Suppressor macrophage (primary cell): ENCODE data around the gene GPR142.

Experiments
- DNase-seq, 4 experiments: peaks; one replicate each; pipeline ENCODE4 v3.0.0-alpha.2; 2020 to 2022
- total RNA-seq, 17 experiments: gene quantifications; one replicate each; lab custom pipeline; 2026; ENCODE audit warnings: mixed read lengths in 6 of 17, inconsistent platforms in 3 of 17; lab: John Stamatoyannopoulos, UW

The GPR142 gene, protein sequence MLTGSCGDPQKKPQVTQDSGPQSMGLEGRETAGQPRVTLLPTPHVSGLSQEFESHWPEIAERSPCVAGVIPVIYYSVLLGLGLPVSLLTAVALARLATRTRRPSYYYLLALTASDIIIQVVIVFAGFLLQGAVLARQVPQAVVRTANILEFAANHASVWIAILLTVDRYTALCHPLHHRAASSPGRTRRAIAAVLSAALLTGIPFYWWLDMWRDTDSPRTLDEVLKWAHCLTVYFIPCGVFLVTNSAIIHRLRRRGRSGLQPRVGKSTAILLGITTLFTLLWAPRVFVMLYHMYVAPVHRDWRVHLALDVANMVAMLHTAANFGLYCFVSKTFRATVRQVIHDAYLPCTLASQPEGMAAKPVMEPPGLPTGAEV
- 0 to 1.4 (median 0) reads per million in 17 experiments for total RNA-seq

DNA sequence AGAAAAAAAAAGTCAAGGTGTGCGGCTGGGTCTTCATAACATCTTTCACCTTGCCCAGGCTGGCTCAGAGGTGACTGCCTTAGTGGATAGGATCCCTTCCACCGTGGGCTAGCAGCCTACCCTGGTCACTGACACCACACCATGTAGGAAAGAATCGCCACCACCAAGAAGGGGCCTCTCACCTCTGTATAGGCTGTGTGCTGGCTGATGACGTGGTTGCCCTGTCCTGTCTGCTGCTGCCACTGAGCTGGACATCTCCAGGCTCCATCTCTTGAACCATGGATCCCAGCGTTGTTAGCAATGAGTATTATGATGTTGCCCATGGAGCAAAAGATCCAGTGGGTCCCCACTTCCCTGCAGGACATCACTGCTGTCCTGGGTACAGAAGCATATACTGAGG, at the start of gene GPR142:
Gene GPR142 (plus strand): TSS at position 301 of the 400 bp plus-strand sequence. CDS start 2,035 bp downstream, outside the sequence.
- no peak for DNase-seq

DNA sequence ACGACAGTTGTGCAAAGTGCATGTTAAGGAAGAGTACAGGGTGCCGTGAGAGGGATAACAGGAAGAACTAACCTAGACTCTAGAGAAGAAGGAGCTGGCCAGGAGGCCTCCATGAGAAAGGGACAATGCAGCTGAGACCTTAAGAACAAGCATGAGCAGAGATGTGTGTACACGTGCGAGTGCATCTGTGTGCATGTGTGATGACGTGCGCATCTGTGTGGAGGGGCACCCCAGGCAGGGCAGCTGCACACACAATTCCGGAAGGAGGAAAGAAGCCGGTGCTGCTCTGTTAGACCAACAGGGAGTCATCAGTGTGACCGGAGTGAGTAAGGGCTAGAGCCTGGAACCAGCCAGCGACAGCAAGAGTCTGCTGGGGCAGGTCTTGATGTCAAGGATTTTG, 48.9 kb upstream of the GPR142 start:
- no peak for DNase-seq

DNA sequence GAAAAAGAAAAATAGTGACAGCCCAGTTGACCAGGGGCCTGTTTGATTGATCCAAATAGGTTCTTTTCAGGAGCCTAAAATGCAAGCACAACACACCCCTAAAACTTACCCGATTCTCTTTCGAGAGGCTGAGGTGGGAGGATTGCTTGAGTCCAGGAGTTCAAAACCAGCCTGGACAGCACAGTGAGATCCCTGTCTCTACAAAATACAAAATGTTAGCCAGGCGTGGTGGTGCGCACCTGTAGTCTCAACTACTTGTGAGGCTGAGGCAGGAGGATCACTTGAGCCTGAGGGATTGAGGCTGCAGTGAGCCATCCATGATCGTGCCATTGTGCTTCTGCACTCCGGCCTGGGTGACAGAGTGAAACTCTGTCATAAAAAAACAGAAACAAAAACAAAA, 42.8 kb upstream of the GPR142 start:
- no peak for DNase-seq

DNA sequence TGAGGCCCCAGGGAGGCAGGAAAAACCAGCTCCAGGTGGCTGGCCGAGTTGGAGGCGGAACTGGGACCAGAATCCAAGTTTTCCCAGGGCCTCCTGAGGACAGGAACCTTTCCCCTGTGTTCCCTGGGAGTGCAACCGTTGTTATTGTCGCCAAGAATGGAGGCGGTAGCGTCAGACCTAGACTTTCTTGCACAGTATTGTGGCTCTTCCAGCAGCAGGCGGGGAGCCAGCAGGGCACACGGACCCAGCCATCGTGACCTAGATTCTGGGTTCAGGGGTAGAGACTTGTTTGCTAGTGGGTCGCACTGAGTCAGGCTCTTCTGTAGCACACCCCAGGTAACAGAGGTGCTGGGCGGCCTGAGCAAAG, 41.9 kb upstream of the GPR142 start:
- DNase-seq: no peak

DNA sequence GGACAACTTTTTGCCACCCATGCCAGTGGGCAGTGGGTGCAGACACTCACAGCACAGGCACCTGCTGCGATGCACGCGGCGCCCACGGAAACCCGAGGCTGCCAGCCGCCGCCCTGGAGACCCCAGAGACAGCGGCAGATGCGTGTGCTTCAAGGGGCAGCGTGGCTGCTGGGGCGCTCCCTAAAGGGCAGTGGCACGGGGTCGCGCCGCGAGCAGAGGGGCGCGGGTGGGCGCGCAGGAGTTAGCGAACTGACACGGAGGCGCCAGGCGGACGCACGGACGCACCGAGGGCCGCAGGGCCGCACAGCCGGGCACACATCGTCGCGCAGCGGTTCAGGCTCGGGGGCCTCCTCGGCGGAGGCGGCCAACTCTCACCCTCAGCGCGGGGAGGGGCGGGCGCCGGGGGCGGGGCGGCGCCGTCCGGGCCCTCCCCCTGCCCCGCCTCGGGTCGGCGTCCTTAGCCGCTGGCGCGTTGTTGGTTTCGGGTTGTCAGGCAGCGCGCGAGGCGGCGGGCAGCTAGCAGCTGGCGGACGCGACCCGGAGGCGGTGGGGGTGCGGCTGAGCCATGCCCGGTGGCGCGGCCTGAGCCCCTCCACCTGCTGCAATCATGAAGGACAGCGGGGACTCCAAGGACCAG, 41.4 kb upstream of the GPR142 start, which contains the start of gene KIF19:
Gene KIF19 (plus strand): TSS at position 484 of the 637 bp plus-strand sequence. CDS start 124 bp downstream, at position 608.
- peak; percentile 24 to 66 (median 47) for DNase-seq

DNA sequence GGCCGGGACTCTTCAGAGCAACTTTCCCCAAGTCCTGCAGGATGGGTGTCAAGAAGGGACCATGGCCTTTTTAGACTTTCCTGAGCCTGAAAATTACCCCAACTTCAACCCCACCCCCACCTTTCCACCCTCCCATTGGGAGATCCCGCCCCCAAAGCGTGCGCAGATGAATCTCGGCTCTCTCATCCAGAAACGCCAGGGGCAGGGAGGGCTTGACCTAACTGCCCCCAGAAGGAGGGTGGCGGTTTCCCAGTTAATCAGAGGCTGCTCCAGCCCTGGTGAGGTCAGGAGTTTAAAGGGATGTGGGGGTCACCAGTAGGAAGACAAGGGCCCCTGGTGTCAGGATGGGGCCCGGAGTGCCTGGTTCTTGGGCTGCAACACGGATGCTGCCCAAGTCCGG, 40.8 kb upstream of the GPR142 start:
- DNase-seq: no peak

DNA sequence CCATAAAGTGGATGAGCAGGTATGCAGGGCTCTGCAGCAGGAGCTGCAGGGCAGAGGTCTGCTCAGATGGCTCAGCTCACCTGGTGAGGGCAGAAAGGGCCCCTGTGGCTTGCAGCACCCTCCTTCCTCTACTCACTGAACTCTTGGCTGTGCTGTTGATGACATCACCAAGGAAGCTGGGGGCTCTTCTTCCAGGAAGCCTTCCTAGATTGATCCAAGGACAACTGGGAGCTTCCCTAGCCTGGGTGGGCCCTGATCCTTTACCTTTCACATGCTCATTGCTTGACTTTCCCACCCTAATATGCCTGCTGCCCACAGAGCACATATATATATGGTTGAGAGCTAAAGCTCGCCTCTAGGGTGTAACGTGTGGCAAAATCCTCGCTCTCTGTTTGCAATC, 38.8 kb upstream of the GPR142 start:
- no peak for DNase-seq

DNA sequence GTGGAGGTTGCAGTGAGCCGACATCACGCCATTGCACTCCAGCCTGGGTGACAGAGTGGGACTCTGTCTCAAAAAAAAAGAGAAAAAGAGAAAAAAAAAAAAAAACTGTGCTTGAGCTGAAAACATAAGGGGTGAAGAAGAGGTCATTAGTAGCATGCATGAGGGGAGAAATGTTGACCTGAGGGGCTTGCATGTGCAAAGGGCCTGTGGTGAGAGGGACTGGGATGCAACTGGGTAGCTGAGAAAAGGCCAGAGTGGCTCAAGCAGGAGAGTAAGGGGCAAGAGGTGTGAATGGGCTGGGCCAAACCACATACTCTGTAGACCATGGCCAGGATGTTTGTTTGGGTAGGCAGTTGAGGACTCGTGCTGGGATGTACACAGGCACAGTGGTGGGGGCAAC, 37.9 kb upstream of the GPR142 start:
- DNase-seq: no peak

DNA sequence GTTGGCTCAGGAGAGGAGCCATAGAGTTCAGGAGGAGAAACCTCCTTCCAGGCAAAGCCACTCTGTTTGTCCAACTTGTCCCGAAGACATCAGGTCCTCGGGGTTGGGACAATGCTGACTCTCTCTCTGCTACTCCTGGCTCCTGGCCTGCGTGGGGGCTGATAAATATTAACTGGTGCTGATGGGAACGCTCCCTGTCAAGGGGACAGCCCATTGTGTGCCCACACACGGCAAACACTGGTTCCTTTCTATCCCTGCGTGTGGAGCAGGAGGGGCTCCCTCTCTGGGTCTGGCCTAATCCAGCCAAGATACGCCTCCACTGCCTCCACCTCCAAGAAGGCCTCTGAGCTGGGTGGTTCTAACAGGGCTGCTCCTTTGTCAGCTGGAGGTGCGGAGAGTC, 36.9 kb upstream of the GPR142 start:
- DNase-seq: no peak

DNA sequence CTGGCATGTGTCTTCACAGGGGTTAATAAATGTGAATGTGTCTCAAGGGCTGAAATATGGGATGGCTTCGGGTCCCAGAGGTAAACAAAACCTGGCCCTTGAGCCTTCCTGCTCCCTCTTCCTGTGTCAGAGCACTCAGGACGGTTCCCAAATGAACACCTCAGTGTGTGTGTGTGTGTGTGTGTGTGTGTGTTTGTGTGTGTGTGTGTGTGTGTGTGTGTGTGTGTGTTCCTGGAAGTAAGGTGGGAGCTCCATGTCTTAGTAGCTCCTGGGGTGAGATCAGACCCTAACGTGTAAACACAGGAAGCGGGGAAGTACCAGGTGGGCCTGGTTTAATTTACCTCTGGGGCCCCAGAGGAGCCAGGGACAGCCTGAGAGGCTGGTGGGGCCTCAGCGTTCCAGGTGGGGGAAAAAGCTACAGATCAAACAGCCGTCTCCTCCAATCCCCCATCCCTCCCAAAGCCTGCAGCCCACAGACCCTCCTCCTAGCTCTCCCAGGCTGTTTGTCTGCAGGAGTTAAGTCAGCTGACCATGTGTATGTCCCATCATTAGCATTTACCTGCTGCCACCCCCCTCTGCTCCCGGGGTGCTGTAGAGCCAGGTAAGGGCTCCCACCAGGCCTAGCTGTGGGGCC, 35.2 kb upstream of the GPR142 start:
- DNase-seq: no peak

DNA sequence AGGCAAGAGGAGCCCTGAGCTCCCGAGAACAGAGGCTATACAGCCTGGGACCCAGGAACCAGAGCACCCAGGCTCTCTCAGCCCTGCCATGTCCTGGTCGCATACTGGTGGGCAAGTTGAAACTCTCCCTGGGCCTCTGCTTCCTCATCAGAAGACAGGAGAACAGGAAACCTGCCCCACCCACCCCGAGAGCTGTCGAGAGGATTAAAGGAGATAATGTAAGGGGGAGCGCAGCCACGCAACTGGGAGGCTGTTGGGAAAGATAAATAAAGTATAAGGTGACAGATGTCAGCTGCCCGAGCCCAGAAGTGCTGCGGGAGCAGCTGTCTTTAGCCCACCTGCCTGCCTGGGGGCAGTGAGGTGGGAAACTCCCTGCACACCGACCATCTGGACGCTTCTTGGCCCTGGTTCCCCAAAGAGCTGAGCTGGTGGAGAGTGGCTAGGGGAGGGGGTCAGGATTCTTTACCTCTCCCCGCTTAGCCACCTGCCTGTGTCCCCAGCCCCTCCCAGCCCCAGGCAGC, 34.5 kb upstream of the GPR142 start:
- no peak for DNase-seq

DNA sequence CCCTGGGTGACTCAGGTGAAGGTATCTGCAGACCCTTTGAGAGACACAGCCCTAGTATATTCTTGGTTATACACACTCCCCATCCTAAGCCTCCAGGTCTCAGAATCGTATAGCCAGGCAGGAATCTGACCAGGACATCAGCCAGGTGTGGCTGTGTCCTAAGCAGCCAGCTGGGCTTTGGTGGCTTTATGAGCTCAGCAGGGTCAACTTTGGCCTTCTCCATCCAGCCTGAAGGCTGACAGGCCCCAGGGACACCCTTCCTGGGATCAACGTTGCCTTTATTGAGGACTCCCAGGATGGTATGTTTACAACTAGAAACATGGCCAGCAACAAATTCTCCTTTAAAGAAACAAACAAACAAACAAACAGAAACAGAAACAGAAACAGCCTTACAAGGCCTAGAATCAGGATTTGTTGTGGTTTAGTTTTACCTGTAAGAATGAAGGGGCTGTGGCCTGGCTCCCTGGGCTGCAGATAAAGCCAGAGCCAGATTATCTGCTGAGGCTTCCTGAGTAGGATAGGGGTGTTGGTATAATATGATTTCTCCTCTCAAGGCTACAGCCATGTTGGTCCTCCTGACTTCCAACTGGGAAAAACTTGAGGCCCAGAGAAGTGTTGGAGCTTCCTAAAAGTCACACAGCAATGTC, 32.8 kb upstream of the GPR142 start:
- DNase-seq: no peak

DNA sequence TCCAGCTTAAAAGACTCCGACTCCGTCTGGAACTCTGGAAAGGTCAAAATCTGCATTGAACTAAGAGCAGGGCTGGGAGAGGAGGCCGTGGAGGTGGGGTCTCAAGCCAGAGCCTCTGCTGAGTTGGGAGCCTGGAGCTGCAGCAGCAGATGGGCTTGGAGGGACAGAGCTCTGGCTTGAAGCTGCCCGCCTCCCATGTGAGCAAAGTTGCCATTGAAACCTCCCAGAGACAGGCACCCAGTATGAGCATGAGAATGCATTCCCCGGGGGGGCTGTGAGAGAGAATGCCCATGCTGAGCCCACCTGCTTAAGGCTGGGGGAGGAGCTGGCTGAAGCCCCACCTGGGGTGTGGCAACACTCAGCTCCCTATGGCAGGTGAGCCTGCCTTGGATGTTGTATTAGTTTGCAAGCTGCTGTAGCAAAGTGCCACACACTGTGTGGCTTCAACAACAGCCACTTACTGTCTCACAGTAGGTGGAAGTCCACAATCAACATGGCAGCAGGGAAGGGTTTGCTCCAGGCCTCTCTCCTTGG, 31.7 kb upstream of the GPR142 start:
- DNase-seq: no peak

DNA sequence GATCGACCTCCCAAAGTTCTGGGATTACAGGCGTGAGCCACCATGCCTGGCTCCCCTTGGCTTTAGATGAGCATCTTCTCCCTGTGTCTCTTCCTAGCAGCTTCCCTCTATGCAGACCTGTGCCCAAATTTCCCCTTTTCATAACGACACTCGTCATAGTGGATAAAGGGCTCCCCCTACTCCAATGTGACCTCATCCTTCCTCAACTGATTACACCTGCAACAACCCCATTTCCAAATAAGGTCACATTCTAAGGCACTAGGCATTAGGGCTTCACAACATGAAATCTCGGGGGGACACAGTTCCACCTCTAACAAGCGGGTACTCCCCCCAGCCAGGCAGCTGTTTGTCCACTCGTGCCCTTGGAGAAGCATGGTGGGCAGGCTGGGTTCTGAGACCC, 31.0 kb upstream of the GPR142 start:
- no peak for DNase-seq

DNA sequence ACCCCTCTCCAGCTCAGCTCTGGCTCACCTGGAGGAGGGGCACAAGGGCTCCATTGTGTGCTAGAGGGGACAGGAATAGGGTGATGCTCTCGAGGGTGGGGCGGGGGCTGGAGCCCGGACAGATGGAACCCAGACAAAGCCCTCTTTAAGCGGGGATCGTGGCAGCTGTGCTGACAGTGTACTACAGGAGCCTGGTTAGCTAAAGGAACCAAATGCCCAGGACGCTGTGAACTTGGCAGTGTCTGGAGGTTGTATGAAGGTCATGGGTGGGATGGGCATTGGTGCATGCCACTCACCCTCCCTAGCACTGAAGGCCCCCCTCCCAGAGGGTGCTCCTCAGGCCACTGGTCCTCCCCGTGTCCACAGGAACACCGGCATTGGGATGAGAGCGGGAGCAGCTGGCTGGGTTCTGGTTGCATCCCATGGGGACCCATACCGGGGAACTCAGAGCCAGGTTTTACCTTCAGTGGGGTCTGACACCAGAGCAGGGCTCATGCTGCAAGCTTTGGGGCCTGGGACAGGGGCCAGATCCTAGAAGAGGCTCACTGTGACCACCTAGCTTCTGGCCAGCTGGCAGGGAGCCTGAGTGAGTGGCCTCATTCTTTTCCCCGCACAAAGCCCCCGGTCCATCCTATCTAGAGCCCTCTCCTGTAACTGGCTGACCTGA, 29.3 kb upstream of the GPR142 start:
- DNase-seq: no peak

DNA sequence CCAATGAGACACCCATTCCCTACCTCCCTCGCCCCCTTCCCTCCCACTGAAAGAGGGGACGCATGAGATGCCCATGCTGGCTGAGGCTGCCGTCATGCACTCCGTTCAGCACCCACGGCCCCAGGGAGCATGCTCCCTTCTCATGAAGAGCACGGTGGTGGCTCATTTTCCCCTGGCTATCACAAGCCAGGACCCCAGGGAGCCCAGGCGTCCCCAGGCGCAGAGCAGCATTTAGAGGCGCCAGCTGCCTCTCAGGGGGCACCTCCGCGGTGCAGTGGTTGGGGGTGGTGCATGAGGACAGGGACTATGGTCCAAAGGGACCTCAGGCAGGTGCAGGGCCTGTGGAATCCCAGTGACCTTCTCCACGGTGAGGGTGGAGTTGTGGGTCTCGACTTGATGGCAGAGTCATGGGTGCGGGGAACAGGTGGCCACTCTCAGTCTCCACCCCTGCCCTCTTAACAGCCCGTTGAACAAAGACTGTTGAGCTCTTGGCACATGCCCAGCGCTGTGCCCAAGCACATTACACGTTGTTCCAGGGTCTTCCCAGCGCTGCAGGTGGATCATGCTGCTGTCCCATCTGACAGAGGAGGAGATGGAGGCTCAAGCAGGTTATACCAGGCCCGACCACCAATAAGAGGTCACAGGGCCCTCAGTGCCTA, 27.6 kb upstream of the GPR142 start:
- no peak for DNase-seq

DNA sequence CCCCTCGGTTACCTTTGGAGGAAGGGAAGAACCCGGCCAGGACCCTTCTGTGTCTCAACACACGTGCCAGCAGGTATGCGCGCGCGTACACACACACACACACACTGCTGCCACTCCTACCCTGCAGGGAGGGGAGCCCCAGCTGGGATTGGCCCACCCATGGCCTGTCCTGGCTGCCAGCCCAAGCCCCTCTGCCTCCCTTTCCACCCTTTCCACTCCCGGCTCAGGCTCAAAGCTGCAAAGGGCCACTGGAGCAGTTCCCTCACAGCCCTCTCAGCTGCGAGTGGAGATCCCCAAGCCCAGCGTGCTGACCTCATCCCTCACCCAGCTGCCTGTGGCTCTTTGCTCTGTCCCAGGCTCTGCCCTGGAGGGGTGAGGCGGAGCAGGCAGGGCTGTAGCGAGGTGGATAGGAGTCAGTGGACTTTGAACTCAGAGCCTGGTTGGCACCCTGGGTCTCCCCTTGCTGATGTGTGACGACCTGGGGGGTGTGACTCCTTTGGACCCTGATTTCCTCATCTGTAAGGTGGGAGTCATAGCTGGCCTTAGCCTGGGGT, 26.8 kb upstream of the GPR142 start:
- DNase-seq: no peak

DNA sequence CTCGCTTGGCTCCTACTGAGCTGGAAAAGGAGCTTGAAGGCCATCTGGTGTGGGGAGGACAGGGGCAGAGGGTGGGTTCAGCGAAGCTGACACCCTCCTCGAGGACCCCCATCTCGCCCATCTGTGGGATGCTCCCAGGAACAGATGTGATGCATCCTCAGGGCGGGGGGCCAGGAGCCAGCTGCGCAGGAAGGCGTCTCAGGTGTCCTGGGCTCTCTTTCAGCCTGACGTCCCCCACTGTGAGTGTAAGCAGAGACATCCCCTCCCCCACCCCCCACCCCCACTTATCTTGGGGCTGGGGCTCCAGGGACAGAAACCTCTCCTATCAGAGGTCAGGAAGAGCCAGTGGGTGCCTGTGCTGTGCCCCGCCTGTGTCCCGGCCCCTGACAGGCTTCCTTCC, 25.1 kb upstream of the GPR142 start:
- no peak for DNase-seq

DNA sequence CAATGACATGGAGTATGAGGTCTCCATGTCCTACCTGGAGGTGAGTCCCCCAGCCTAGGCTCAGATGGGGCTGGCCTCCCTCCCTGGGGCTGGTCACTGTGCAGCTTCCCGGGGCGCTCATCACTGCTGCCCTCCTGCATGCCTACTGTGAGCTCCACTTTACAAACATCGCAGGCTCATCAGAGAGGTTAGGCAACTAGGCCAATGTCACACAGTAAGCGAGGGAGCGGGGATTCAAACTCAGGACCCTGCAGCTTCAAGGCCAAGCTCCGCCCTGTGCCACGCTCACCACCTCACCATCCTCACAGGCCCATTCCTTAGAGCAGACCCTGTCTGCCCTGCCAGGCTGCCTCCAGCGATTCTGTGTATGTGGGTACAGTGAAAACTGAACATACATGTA, 24.2 kb upstream of the GPR142 start:
- no peak for DNase-seq

DNA sequence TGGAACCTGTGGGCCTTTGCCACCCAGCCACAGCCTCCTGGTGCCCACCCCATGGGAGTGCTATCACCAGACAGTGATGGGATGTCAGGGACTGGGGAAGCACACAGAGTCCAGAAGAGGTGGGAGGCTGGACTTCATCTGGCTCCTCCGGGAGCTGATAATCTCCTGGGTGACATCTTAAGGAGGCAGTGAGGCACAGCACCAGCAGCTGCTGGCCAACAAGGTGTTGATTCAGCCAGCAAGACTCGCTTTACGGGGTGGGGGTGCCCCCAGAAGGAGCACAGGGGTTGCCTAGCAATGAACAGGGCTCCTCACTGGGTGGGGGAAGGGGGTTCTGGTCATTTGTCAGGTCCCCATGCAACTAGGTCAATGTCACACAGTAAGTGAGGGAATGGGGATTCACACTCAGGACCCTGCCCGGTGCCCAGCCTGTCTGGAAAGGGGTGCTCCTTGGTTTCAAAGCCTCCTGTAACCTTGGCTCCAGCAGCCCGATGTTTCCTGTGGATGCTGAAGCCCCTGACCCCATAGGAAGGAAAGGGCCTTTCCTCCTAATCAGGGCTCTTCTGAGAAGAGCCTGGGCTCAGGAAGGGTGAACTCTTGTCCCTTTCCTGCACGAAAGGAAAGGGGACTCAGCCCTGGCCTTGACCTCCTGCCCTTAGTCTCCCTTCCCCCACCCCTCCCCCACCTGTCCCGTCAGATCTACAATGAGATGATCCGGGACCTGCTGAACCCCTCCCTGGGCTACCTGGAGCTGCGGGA, 23.6 kb upstream of the GPR142 start:
- no peak for DNase-seq

DNA sequence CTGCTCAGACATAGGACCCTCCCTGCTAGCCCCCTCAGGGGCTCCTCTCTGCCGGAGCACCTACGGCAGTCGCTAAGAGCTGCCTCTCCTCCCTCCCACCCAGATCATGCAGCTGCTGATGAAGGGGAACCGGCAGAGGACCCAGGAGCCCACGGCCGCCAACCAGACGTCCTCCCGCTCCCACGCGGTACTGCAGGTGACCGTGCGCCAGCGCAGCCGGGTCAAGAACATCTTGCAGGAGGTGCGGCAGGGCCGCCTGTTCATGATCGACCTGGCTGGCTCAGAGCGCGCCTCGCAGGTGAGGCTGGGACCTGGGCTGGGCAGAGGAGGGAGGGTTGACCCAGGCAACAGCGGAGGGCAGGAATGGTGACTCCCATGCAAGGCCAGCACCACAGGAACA, 22.6 kb upstream of the GPR142 start:
- DNase-seq: no peak
